Nucleus accumbens (tissue), 56 donors: ENCODE measurements around the gene CD3D.
A peak's percentile ranks its signal among the peaks of the same experiment; 100 is the strongest.
"Not testable (repeated sequence)": the region's sequence is repeated elsewhere in the genome, so short reads cannot be mapped to it uniquely, and the experiment has no call there.

ENCODE experiments used
- DNase-seq, 56 donors: peaks; one replicate each; lab custom pipeline; 2025; lab: John Stamatoyannopoulos, UW

CD3D gene

GRCh38 chr11:118340449-118340848, 2.1 kb downstream of the CD3D start:
- DNase-seq: no peak

- DNase-seq: no peak
Observed at GRCh38 chr11:118339281-118339961, 3.1 kb downstream of the CD3D start.

GRCh38 chr11:118338637-118339061, 3.9 kb downstream of the CD3D start:
- DNase-seq: no peak

DNA sequence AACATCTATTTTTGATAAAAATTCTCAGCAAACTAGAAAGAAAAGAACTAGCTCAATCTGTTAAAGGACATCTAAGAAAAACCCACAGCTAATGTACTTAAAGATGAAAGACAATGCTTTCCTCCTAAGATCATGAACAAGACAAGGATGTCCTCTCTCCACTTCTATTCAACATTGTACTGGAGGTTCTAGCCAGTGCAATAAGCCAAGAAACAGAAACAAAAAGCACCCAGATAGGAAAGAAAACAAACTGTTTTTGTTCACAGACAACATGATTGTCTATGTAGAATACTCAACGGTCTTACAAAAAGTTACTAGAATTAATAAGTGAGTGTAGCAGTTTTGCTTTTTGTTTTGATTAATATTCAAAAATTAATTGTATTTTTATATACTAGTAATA, 7.8 kb downstream of the CD3D start:
- no peak for DNase-seq

- DNase-seq: no peak
Observed at GRCh38 chr11:118328745-118329144, 13.8 kb downstream of the CD3D start.

DNA sequence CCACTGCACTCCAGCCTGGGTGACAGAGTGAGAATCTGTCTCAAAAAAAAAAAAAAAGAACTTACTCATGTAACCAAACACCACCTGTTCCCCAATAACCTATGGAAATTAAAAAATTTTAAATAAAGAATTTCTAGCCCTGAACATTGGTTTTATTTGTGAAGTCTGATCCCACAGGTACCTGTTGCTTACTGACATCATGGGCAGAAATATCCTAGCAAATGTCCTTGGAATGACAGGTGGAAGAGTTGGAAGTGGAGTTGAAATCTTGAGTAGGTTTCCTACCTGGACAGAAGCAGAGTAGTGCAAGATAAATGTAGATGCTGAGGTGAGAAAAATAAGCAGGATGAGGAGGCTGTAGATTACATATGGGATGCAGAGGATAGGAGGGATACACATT, 17.2 kb downstream of the CD3D start:
- no peak for DNase-seq

- no peak for DNase-seq
Observed at GRCh38 chr11:118322721-118323120, 19.8 kb downstream of the CD3D start.

DNA sequence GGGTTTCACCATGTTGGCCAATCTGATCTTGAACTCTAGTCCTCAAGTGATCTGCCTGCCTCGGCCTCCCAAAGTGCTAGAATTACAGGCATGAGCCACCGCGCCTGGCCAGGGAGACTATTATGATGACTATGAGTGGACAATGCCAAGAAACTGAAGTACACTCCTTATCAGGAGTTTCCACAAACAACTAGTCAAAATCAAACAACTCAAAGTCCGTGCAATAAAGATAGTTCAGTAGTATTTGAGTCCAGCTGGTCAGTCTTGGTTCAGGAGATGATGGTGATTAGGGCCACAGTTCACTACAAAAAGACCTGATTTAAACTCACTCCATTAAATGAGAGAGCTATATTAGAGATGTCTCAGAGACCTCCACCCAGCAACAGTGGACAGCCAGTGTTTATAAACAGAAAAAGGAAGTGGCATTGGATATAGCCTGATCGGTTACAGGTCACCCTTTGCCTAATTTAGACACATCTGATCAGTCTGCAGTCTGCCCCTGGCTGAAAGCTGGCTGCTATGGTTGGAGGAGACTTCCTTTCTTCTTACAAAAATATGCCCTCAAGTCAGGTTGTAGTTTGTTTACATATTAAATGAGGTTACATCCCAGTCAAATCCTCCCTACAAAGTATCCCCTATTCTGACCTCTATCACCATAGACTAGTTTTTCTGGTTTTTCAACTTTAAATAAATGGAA, 21.0 kb downstream of the CD3D start:
- DNase-seq: no peak

GRCh38 chr11:118320515-118320914, 22.0 kb downstream of the CD3D start:
- no peak for DNase-seq

DNA sequence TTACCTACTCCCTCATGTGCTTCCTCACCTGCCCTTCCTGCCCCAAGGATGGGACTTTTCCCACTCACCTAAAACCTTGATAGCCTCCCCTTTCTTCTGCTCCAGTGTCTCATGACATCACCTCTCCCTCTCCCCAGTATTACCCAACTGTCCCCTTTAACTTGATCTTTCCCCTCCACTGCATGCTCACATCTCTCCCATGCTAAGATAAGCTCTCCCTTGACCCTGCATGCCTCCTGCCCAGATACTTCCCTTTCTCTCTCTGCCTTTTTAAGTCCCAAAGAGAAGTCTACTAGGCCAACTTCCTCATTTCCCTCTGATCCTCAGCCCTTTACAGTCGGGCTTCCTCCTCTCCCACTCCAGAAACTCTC, 23.2 kb downstream of the CD3D start:
- DNase-seq: peak in 2 of 56 donors; percentile 6 to 7

- no peak for DNase-seq
Observed at GRCh38 chr11:118318581-118319336, 23.7 kb downstream of the CD3D start.

DNA sequence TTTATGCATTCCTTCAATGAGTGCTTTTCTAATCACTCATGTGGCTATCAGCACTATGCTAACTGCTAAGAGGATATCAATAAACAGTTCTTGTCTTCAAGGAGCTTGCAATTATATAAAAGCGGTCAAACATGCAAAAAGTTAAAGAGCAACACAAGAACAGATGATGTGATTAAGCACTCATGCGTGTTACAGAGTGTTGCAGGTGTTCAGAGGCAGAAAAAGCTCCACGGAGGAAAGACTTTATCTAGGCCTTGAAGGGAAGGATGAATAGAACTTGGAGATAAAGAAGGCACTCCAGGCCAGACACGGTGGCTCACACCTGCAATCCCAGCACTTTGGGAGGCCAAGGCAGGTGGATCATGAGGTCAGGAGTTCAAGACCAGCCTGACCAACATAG, 24.4 kb downstream of the CD3D start:
- DNase-seq: no peak

GRCh38 chr11:118314988-118315411, 27.5 kb downstream of the CD3D start:
- no peak for DNase-seq

DNA sequence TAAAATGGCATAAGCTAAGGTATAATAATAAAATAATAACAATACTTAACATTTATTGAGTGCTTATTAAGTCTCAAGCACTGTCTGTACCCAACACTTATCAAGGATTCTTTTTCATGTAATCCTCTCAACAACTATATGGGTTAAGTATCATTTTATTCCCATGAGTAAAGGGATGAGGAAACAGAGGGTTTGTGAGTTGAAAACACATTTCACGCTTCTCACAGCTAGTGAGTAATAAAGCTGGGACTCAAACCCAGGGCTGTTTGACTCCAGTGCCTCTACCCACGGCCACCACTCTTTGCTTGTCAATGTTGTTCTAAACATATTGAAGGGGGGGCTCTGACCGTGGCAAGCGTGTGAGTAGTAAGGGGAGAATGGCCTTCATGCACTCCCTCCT, 29.3 kb downstream of the CD3D start:
- no peak for DNase-seq

- DNase-seq: no peak
Observed at GRCh38 chr11:118312328-118312727, 30.2 kb downstream of the CD3D start.

DNA sequence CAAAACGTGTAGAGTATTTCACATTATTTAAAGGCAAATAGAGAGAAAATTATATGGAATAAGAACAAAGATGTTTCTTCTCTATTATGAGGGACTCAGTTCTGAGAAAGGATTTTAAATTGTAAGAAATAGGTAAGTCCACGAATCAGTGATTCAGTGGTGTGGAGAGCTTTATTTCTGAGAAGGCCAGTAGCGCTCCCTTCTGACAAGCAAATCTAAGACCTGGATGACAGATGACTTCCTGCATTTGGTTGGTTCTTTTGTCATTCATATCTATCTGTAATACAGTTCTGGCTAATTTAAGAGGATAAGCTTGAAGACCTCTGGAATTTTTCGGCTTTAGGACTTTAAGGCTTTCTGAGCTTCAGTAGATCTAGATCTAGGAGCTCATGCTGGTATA, 31.0 kb downstream of the CD3D start:
- DNase-seq: no peak

GRCh38 chr11:118310781-118311485, 31.6 kb downstream of the CD3D start:
- no peak for DNase-seq

GRCh38 chr11:118310271-118310670, 32.2 kb downstream of the CD3D start:
- no peak for DNase-seq

DNA sequence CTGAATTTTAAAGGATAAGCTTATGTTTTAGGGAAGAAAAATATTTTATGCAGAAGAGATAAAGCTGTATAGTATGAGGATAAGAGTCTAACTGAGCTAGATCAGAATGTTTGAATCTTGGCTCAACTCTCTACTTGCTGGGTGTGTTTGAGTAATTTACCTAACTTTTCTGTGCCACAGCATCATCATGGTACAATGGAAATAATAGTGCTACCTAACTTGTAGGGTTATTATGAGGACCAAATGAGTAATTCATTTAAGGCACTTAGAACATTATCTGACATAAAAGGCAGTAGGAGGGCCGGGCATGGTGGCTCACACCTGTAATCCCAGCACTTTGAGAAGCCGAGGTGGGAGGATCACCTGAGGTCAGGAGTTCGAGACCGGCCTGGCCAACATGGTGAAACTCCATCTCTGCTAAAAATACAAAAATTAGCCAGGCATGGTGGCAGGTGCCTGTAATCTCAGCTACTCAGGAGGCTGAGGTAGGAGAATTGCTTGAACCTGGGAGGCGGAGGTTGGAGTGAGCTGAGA, 33.4 kb downstream of the CD3D start:
- DNase-seq: not testable (repeated sequence)

- DNase-seq: no peak
Observed at GRCh38 chr11:118306556-118306955, 35.9 kb downstream of the CD3D start.

DNA sequence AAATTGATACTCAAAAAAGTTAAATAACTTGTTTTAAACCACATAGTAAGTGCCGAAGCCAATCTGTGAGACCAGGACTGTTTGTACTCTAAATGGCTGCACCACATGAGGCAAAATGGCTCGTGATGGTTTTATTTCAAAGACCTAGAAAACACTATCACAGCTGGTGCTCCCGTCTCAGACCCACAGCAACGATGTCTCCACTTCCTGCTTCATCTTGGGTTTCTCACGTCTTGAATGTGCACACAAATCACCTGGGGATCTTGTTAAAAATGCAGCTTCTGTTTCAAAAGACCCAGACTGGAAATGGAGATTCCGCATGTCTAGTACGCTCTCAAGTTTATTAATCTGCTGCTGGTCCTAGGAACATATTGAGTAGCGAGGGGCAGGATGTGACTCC, 36.8 kb downstream of the CD3D start:
- DNase-seq: no peak
